HG02588 (cell line): ENCODE results near the gene LARGE1.

Experiments
- ATAC-seq: cut with Tn5 transposase; IDR thresholded peaks from one replicate; pipeline ENCODE4 v1.9.1; 2021; ENCODE audit warnings: mild to moderate bottlenecking, moderate library complexity; ENCODE audit not compliant: unreplicated experiment

Gene LARGE1

GRCh38 chr22:33786149-33786548 is 134.1 kb downstream of the LARGE1 start:
- no peak for ATAC-seq

GRCh38 chr22:33785283-33785968 is 134.8 kb downstream of the LARGE1 start:
- no peak for ATAC-seq

- no peak for ATAC-seq
Observed at GRCh38 chr22:33781411-33781810, 138.9 kb downstream of the LARGE1 start.

- no peak for ATAC-seq
Observed at GRCh38 chr22:33780531-33781136, 139.6 kb downstream of the LARGE1 start.

GRCh38 chr22:33779243-33779642 is 141.0 kb downstream of the LARGE1 start:
- no peak for ATAC-seq

- no peak for ATAC-seq
Observed at GRCh38 chr22:33776491-33776890, 143.8 kb downstream of the LARGE1 start.

GRCh38 chr22:33774781-33775180 is 145.5 kb downstream of the LARGE1 start:
- ATAC-seq: no peak

GRCh38 chr22:33772745-33773144 is 147.5 kb downstream of the LARGE1 start:
- ATAC-seq: no peak

- ATAC-seq: no peak
Observed at GRCh38 chr22:33771136-33771535, 149.1 kb downstream of the LARGE1 start.

GRCh38 chr22:33770723-33771122 is 149.6 kb downstream of the LARGE1 start:
- ATAC-seq: no peak

GRCh38 chr22:33766091-33766490 is 154.2 kb downstream of the LARGE1 start:
- no peak for ATAC-seq

- ATAC-seq: no peak
Observed at GRCh38 chr22:33758961-33759360, 161.3 kb downstream of the LARGE1 start.

- no peak for ATAC-seq
Observed at GRCh38 chr22:33757802-33758483, 162.3 kb downstream of the LARGE1 start.

GRCh38 chr22:33757041-33757801 is 163.1 kb downstream of the LARGE1 start:
- no peak for ATAC-seq

- no peak for ATAC-seq
Observed at GRCh38 chr22:33756508-33756949, 163.7 kb downstream of the LARGE1 start.

GRCh38 chr22:33748714-33749113 is 171.6 kb downstream of the LARGE1 start:
- ATAC-seq: no peak

- ATAC-seq: no peak
Observed at GRCh38 chr22:33747576-33748180, 172.6 kb downstream of the LARGE1 start.

- no peak for ATAC-seq
Observed at GRCh38 chr22:33747029-33747428, 173.2 kb downstream of the LARGE1 start.

GRCh38 chr22:33746501-33746928 is 173.8 kb downstream of the LARGE1 start:
- ATAC-seq: no peak

- no peak for ATAC-seq
Observed at GRCh38 chr22:33745501-33745900, 174.8 kb downstream of the LARGE1 start.

- ATAC-seq: no peak
Observed at GRCh38 chr22:33743756-33744155, 176.5 kb downstream of the LARGE1 start.
